Common myeloid progenitor, CD34-positive (primary cell): ENCODE data around the gene VIL1.

ENCODE experiments used
- CTCF ChIA-PET: fragments of 350-600 bp; sonication (Branson Sonifier 250); formaldehyde crosslinking; loops from one replicate; lab custom pipeline; 2021; ENCODE audit warnings: antibody characterized with exemption; lab: Charles Lee
- POLR2A ChIA-PET: fragments of 350-600 bp; sonication (Branson Sonifier 250); formaldehyde crosslinking; loops from one replicate; lab custom pipeline; 2021; ENCODE audit warnings: antibody characterized with exemption; lab: Charles Lee
- DNase-seq, 3 donors: peaks; one replicate each; pipeline versions ENCODE4 v3.0.0 to v3.0.0-alpha.2; 2013
- H3K27ac ChIP-seq, 2 experiments: 1 replicate in 1 of 2; 2 replicates in 1 of 2; pipeline ENCODE4 v1.7.0; 2013; ENCODE audit warnings: inconsistent platforms in 2 of 2, low read length in 2 of 2, mild to moderate bottlenecking in 2 of 2, low read depth in 1 of 2, moderate library complexity in 1 of 2; ENCODE audit not compliant: severe bottlenecking in 2 of 2, insufficient read depth in 1 of 2, poor library complexity in 1 of 2
- H3K27me3 ChIP-seq, 5 experiments: replicated peaks in 2 of 5; 1 replicate in 3 of 5; 2 replicates in 2 of 5; pipeline versions ENCODE4 v1.6.1 to v1.7.0; 2013; ENCODE audit warnings: low read length in 4 of 5, mild to moderate bottlenecking in 2 of 5, moderate library complexity in 2 of 5, inconsistent platforms in 1 of 5; ENCODE audit not compliant: insufficient read depth in 5 of 5, control insufficient read depth in 4 of 5
- H3K36me3 ChIP-seq, 4 experiments: 1 replicate in 2 of 4; 2 replicates in 2 of 4; pipeline versions ENCODE4 v1.6.1 to v1.7.0; 2013; ENCODE audit warnings: low read length in 3 of 4, control low read depth in 1 of 4, mild to moderate bottlenecking in 1 of 4; ENCODE audit not compliant: control insufficient read depth in 4 of 4, insufficient read depth in 4 of 4
- H3K4me1 ChIP-seq, 4 experiments: 1 replicate in 3 of 4; 2 replicates in 1 of 4; pipeline versions ENCODE4 v1.6.1 to v1.7.1; 2013; ENCODE audit warnings: low read length in 3 of 4, mild to moderate bottlenecking in 3 of 4, control low read depth in 1 of 4, inconsistent platforms in 1 of 4, moderate library complexity in 1 of 4; ENCODE audit not compliant: control insufficient read depth in 4 of 4, insufficient read depth in 4 of 4; ENCODE audit errors: control extremely low read depth in 1 of 4
- H3K4me3 ChIP-seq, 7 experiments: 1 replicate in 4 of 7; 2 replicates in 3 of 7; pipeline versions ENCODE4 v1.5.1 to v1.7.0; 2013; ENCODE audit warnings: mild to moderate bottlenecking in 7 of 7, low read length in 6 of 7, moderate library complexity in 6 of 7, inconsistent platforms in 2 of 7, low read depth in 2 of 7, control low read depth in 1 of 7; ENCODE audit not compliant: insufficient read depth in 4 of 7, control insufficient read depth in 1 of 7; ENCODE audit errors: extremely low read depth in 1 of 7
- H3K9me3 ChIP-seq, 5 experiments: 1 replicate in 4 of 5; 2 replicates in 1 of 5; pipeline versions ENCODE4 v1.6.1 to v1.7.1; 2013; ENCODE audit warnings: low read length in 4 of 5, mild to moderate bottlenecking in 2 of 5, inconsistent platforms in 1 of 5, low read depth in 1 of 5, moderate library complexity in 1 of 5; ENCODE audit not compliant: control insufficient read depth in 4 of 5, insufficient read depth in 2 of 5; ENCODE audit errors: control extremely low read depth in 1 of 5
- WGBS: methylation state at CpG from one replicate; pipeline ENCODE4 v1.1.5; 2013; ENCODE audit not compliant: insufficient coverage; 5-methylcytosine and 5-hydroxymethylcytosine counted together

The VIL1 gene

GRCh38 chr2:218405086-218405745, 13.7 kb upstream of the VIL1 start:
- POLR2A ChIA-PET, result interaction anchor here (0.6 to 2.8 kb wide), 5 partner anchors 8 to 121 kb away, joined by 3 to 15 read pairs (median 4); no protein-coding TSS in a partner anchor
- H3K4me3 ChIP-seq, result peak overlapping the region in 6 of 7 experiments; percentile 27 to 77 (median 52)
- CTCF ChIA-PET, result interaction anchor here (1.0 to 3.5 kb wide), 9 partner anchors 9 to 181 kb away, joined by 3 to 14 read pairs (median 4); partner anchors contain the start of gene TMBIM1
- H3K27ac ChIP-seq, result peak overlapping the region; percentile 15 to 70
- peaks cover 0 to 39% (median 27%) of the 10 kb centered on the region in 4 experiments for H3K36me3 ChIP-seq
- H3K9me3 ChIP-seq, result no peaks in the 10 kb centered on the region
- 40% methylated on average over 1 of the region's 8 CpGs for WGBS
- DNase-seq, result no peak
- H3K27me3 ChIP-seq, result no peaks in the 10 kb centered on the region
- H3K4me1 ChIP-seq, result peaks cover 5 to 72% (median 61%) of the 10 kb centered on the region in 4 experiments

- peaks cover 0 to 39% (median 27%) of the 10 kb centered on the region in 4 experiments for H3K36me3 ChIP-seq
- ChIA-PET POLR2A (interaction anchor here (0.6 to 2.8 kb wide), 5 partner anchors 9 to 137 kb away, joined by 3 to 15 read pairs (median 4); no protein-coding TSS in a partner anchor), CTCF (interaction anchor here (0.9 to 4.3 kb wide), 11 partner anchors 9 to 181 kb away, joined by 3 to 27 read pairs (median 4); partner anchors contain the start of gene TMBIM1)
- peak overlapping the region in 6 of 7 experiments; percentile 41 to 77 (median 52) for H3K4me3 ChIP-seq
- peak in 2 of 3 donors; percentile 69 to 76 for DNase-seq
- H3K4me1 ChIP-seq, result peaks cover 5 to 68% (median 61%) of the 10 kb centered on the region in 4 experiments
- H3K27me3 ChIP-seq, result no peaks in the 10 kb centered on the region
- H3K9me3 ChIP-seq, result no peaks in the 10 kb centered on the region
- H3K27ac ChIP-seq, result peak overlapping the region; percentile 15 to 70
- 2% methylated on average over 9 of the region's 15 CpGs for WGBS
Measured at GRCh38 chr2:218405746-218406208, 13.1 kb upstream of the VIL1 start.

- ChIA-PET CTCF (interaction anchor here (0.9 to 4.3 kb wide), 6 partner anchors 10 to 125 kb away, joined by 3 to 27 read pairs (median 6); partner anchors contain the start of gene TMBIM1), POLR2A (interaction anchor here (0.6 to 2.8 kb wide), 7 partner anchors 9 to 138 kb away, joined by 3 to 15 read pairs (median 4); no protein-coding TSS in a partner anchor)
- H3K36me3 ChIP-seq, result peaks cover 0 to 39% (median 27%) of the 10 kb centered on the region in 4 experiments
- no peaks in the 10 kb centered on the region for H3K9me3 ChIP-seq
- peak overlapping the region; percentile 33 to 70 for H3K27ac ChIP-seq
- peak overlapping the region; percentile 21 to 77 (median 59) for H3K4me3 ChIP-seq
- WGBS, result under 1% methylated on average over 44 of the region's 56 CpGs
- H3K4me1 ChIP-seq, result peaks cover 5 to 62% (median 55%) of the 10 kb centered on the region in 4 experiments
- peak; percentile 93 to 97 (median 95) for DNase-seq
- no peaks in the 10 kb centered on the region for H3K27me3 ChIP-seq
Measured at GRCh38 chr2:218406209-218406948, 12.5 kb upstream of the VIL1 start.

- DNase-seq, result peak; percentile 61 to 80 (median 74)
- H3K36me3 ChIP-seq, result peaks cover 0 to 32% (median 24%) of the 10 kb centered on the region in 4 experiments
- 0% methylated on average over 6 of the region's 13 CpGs for WGBS
- peak overlapping the region; percentile 33 to 70 for H3K27ac ChIP-seq
- peak overlapping the region; percentile 21 to 77 (median 59) for H3K4me3 ChIP-seq
- no peaks in the 10 kb centered on the region for H3K27me3 ChIP-seq
- H3K9me3 ChIP-seq, result no peaks in the 10 kb centered on the region
- peaks cover 5 to 55% (median 48%) of the 10 kb centered on the region in 4 experiments for H3K4me1 ChIP-seq
- ChIA-PET CTCF (interaction anchor here (0.6 to 4.3 kb wide), 4 partner anchors 33 to 124 kb away, joined by 3 to 27 read pairs (median 3); no protein-coding TSS in a partner anchor), POLR2A (interaction anchor here (0.6 to 2.8 kb wide), 5 partner anchors 9 to 127 kb away, joined by 3 to 15 read pairs (median 4); no protein-coding TSS in a partner anchor)
Measured at GRCh38 chr2:218406949-218407618, 11.8 kb upstream of the VIL1 start.

GRCh38 chr2:218407717-218408116, 11.2 kb upstream of the VIL1 start:
- no peak for DNase-seq
- 84% methylated on average over 7 of the region's 8 CpGs for WGBS
- H3K36me3 ChIP-seq, result peaks cover 0 to 26% (median 19%) of the 10 kb centered on the region in 4 experiments
- H3K9me3 ChIP-seq, result no peaks in the 10 kb centered on the region
- ChIA-PET POLR2A (interaction anchor here (2.8 kb wide), 1 partner anchor 11 kb away, joined by 15 read pairs; no protein-coding TSS in a partner anchor), CTCF (interaction anchor here (1.0 to 4.3 kb wide), 4 partner anchors 58 to 137 kb away, joined by 3 to 27 read pairs (median 4); partner anchors contain the start of gene PNKD)
- peak overlapping the region in 1 of 2 experiments; percentile 43 for H3K27ac ChIP-seq
- no peaks in the 10 kb centered on the region for H3K27me3 ChIP-seq
- peaks cover 5 to 53% (median 46%) of the 10 kb centered on the region in 4 experiments for H3K4me1 ChIP-seq
- H3K4me3 ChIP-seq, result no peak overlapping the region

- WGBS, result 100% methylated on average over 5 of the region's 5 CpGs
- H3K27me3 ChIP-seq, result no peaks in the 10 kb centered on the region
- no peaks in the 10 kb centered on the region for H3K4me1 ChIP-seq
- H3K27ac ChIP-seq, result no peak overlapping the region
- ChIA-PET CTCF (interaction anchor here (0.6 kb wide), 1 partner anchor 146 kb away, joined by 3 read pairs; no protein-coding TSS in a partner anchor), POLR2A (no interaction called here)
- H3K36me3 ChIP-seq, result no peaks in the 10 kb centered on the region
- no peak overlapping the region for H3K4me3 ChIP-seq
- H3K9me3 ChIP-seq, result no peaks in the 10 kb centered on the region
- no peak for DNase-seq
Measured at GRCh38 chr2:218418321-218418716, 604 bp upstream of the VIL1 start.
